ENCODE data around the gene MYO10.

Gene MYO10

DNA sequence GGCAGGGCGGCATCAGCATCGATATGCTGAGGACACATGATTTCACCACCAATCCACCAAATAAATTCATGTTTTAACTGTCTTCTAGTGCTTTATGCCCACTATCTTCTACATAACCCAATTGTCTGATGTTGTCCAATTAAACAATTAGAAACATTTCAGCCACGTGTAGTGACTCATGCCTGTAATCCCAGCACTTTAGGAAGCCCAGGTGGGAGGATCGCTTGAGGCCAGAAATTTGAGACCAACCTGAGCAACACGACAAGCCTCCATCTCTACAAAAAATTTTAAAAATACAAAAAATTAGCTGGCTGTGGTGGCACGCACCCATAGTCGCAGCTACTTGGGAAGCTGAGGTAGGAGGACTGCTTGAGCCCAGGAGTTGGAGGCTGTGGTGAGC lies 128.1 kb downstream of the MYO10 start:
- Histone ChIP-seq H3K27ac (ENCODE audit: low read length) (no peak overlapping the region), H3K9me3 (ENCODE audit: control insufficient read depth in 1 of 2, low read length in 2 of 2) (no peaks in the 10 kb centered on the region), H3K4me1 (ENCODE audit: control insufficient read depth in 1 of 2, insufficient read depth in 2 of 2, low read length in 2 of 2) (no peaks in the 10 kb centered on the region), H3K4me3 (ENCODE audit: low read depth in 1 of 2, low read length in 2 of 2) (no peak overlapping the region), H3K27me3 (ENCODE audit: low read depth, low read length) (no peaks in the 10 kb centered on the region), H3K36me3 (ENCODE audit: control insufficient read depth in 1 of 2, insufficient read depth in 2 of 2, low read length in 2 of 2) (no peaks in the 10 kb centered on the region)

DNA sequence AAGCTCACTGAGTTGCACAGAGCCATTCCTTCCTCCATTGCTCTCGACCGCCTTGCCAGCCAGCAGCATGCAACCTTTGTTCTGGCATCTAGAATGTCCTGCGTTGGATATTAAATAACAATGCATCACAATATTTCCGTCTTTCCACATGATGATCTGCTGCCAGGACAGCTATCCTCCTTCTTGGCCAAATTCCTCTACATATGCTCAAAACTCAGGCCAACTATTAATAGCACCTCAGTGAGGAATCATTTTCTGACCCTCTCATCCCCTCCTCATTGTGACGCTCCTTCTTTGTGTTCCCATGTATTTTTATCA lies 128.6 kb downstream of the MYO10 start:
- no peaks in the 10 kb centered on the region for H3K27me3 ChIP-seq (ENCODE audit: low read depth, low read length)
- no peaks in the 10 kb centered on the region for H3K4me1 ChIP-seq (ENCODE audit: control insufficient read depth in 1 of 2, insufficient read depth in 2 of 2, low read length in 2 of 2)
- no peak overlapping the region for H3K4me3 ChIP-seq (ENCODE audit: low read depth in 1 of 2, low read length in 2 of 2)
- no peaks in the 10 kb centered on the region for H3K9me3 ChIP-seq (ENCODE audit: control insufficient read depth in 1 of 2, low read length in 2 of 2)
- no peak overlapping the region for H3K27ac ChIP-seq (ENCODE audit: low read length)
- no peaks in the 10 kb centered on the region for H3K36me3 ChIP-seq (ENCODE audit: control insufficient read depth in 1 of 2, insufficient read depth in 2 of 2, low read length in 2 of 2)

GRCh38 chr5:16806711-16807546 lies 129.2 kb downstream of the MYO10 start:
- Histone ChIP-seq H3K4me3 (ENCODE audit: low read depth in 1 of 2, low read length in 2 of 2) (no peak overlapping the region), H3K9me3 (ENCODE audit: control insufficient read depth in 1 of 2, low read length in 2 of 2) (no peaks in the 10 kb centered on the region), H3K27me3 (ENCODE audit: low read depth, low read length) (no peaks in the 10 kb centered on the region), H3K36me3 (ENCODE audit: control insufficient read depth in 1 of 2, insufficient read depth in 2 of 2, low read length in 2 of 2) (no peaks in the 10 kb centered on the region), H3K27ac (ENCODE audit: low read length) (no peak overlapping the region), H3K4me1 (ENCODE audit: control insufficient read depth in 1 of 2, insufficient read depth in 2 of 2, low read length in 2 of 2) (no peaks in the 10 kb centered on the region)

DNA sequence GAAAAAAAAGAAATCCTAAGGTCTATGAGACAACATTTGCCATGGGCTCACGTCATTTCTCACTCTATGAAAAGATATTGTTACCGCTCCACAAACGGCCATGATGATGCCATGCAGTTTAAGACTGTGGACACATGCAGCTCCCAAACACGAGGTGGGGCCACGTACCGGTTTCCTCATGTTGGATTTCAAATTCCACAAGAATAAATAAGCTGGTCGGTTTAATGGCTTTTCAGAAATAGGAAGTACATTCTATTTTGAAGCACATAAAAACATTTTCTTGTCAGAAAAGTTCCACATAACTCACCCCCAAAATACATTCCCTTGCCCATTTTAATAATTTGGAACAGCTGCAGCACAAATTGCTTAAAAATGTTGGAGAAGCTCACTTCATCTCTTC lies 130.6 kb downstream of the MYO10 start:
- Histone ChIP-seq H3K27me3 (ENCODE audit: low read depth, low read length) (no peaks in the 10 kb centered on the region), H3K4me3 (ENCODE audit: low read depth in 1 of 2, low read length in 2 of 2) (no peak overlapping the region), H3K9me3 (ENCODE audit: control insufficient read depth in 1 of 2, low read length in 2 of 2) (no peaks in the 10 kb centered on the region), H3K36me3 (ENCODE audit: control insufficient read depth in 1 of 2, insufficient read depth in 2 of 2, low read length in 2 of 2) (no peaks in the 10 kb centered on the region), H3K4me1 (ENCODE audit: control insufficient read depth in 1 of 2, insufficient read depth in 2 of 2, low read length in 2 of 2) (no peaks in the 10 kb centered on the region), H3K27ac (ENCODE audit: low read length) (no peak overlapping the region)

DNA sequence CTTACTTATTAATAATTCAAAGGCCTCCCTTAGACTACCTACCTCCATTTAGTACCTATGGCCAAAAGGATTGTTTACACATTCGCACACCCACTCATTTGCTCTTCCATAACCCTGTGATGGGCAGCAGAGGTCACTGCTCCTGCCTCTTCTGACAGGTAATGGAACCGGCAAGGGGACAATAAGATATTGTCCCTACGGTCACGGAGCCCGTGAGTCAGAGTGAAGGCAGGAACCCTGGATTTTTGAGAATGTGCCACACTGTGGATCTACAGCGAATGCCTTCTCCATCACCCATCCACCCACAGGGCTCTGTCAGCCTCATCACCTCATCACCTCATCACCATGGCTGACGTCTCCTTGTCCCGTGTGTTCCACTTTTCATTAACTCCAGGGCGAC lies 132.3 kb downstream of the MYO10 start:
- no peaks in the 10 kb centered on the region for H3K9me3 ChIP-seq (ENCODE audit: control insufficient read depth in 1 of 2, low read length in 2 of 2)
- no peak overlapping the region for H3K27ac ChIP-seq (ENCODE audit: low read length)
- H3K36me3 ChIP-seq (ENCODE audit: control insufficient read depth in 1 of 2, insufficient read depth in 2 of 2, low read length in 2 of 2) = no peaks in the 10 kb centered on the region
- no peak overlapping the region for H3K4me3 ChIP-seq (ENCODE audit: low read depth in 1 of 2, low read length in 2 of 2)
- H3K27me3 ChIP-seq (ENCODE audit: low read depth, low read length) = no peaks in the 10 kb centered on the region
- H3K4me1 ChIP-seq (ENCODE audit: control insufficient read depth in 1 of 2, insufficient read depth in 2 of 2, low read length in 2 of 2) = no peaks in the 10 kb centered on the region

DNA sequence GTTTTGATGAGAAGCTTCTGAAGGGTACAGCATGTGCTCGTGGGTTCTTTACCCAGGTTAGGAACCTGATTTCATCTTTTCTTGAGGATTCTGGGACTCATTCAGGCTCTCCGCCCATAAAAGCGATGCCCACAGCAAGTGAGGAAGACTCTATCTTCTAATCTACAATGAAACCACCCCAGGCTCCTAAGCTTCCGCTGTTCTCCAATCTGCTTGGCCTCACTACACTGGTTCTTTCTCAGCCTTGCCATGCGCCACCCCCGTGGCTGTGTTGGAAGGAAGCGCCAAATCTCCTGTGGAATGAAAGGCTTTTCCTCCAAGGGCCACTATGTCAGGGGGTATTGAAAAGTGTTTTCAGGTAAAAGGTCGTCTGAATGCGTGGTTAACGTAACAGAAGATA lies 135.6 kb downstream of the MYO10 start:
- no peaks in the 10 kb centered on the region for H3K4me1 ChIP-seq (ENCODE audit: control insufficient read depth in 1 of 2, insufficient read depth in 2 of 2, low read length in 2 of 2)
- no peaks in the 10 kb centered on the region for H3K36me3 ChIP-seq (ENCODE audit: control insufficient read depth in 1 of 2, insufficient read depth in 2 of 2, low read length in 2 of 2)
- no peak overlapping the region for H3K4me3 ChIP-seq (ENCODE audit: low read depth in 1 of 2, low read length in 2 of 2)
- no peak overlapping the region for H3K27ac ChIP-seq (ENCODE audit: low read length)
- H3K27me3 ChIP-seq (ENCODE audit: low read depth, low read length) = no peaks in the 10 kb centered on the region
- H3K9me3 ChIP-seq (ENCODE audit: control insufficient read depth in 1 of 2, low read length in 2 of 2) = no peaks in the 10 kb centered on the region

DNA sequence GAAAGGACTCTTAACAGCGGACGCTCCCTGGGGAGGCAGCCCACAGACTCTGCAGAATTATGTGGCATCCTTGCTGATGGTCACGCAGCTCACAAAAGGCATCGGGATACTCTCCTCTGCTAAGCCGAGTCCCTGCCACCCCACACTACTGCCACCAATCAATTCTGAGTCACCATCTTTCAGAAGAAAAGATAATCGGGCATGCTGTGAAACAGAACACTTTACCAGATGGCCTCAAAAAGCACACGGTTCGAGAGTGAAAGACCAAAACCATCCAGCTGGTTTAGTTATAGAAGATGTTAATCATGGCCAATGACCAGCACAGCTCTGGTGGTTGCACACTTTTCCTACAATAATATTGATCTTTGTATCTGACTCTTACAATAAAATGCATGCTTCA lies 136.3 kb downstream of the MYO10 start:
- Histone ChIP-seq H3K4me1 (ENCODE audit: control insufficient read depth in 1 of 2, insufficient read depth in 2 of 2, low read length in 2 of 2) (no peaks in the 10 kb centered on the region), H3K36me3 (ENCODE audit: control insufficient read depth in 1 of 2, insufficient read depth in 2 of 2, low read length in 2 of 2) (no peaks in the 10 kb centered on the region), H3K9me3 (ENCODE audit: control insufficient read depth in 1 of 2, low read length in 2 of 2) (no peaks in the 10 kb centered on the region), H3K4me3 (ENCODE audit: low read depth in 1 of 2, low read length in 2 of 2) (no peak overlapping the region), H3K27me3 (ENCODE audit: low read depth, low read length) (no peaks in the 10 kb centered on the region), H3K27ac (ENCODE audit: low read length) (no peak overlapping the region)

DNA sequence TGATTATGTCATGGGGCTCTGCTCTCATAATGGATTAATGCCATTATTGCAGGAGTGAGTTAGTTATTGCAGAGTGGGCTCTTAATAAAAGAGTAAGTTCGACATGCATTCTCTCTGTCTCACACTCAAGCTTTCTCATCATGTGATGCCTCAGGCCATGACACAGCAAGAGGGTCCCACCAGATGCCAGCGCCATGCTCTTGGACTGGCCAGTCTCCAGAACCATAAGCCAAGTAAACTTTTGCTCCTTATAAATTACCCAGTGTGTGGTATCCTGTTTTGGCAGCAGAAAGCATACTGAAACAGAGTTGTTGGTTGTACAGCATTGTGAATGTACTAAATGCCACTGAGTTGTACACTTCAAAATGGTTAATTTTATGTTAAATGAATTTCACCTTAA lies 138.1 kb downstream of the MYO10 start:
- H3K4me3 ChIP-seq (ENCODE audit: low read depth in 1 of 2, low read length in 2 of 2) = no peak overlapping the region
- no peak overlapping the region for H3K27ac ChIP-seq (ENCODE audit: low read length)
- no peaks in the 10 kb centered on the region for H3K36me3 ChIP-seq (ENCODE audit: control insufficient read depth in 1 of 2, insufficient read depth in 2 of 2, low read length in 2 of 2)
- no peaks in the 10 kb centered on the region for H3K9me3 ChIP-seq (ENCODE audit: control insufficient read depth in 1 of 2, low read length in 2 of 2)
- no peaks in the 10 kb centered on the region for H3K4me1 ChIP-seq (ENCODE audit: control insufficient read depth in 1 of 2, insufficient read depth in 2 of 2, low read length in 2 of 2)
- H3K27me3 ChIP-seq (ENCODE audit: low read depth, low read length) = no peaks in the 10 kb centered on the region

DNA sequence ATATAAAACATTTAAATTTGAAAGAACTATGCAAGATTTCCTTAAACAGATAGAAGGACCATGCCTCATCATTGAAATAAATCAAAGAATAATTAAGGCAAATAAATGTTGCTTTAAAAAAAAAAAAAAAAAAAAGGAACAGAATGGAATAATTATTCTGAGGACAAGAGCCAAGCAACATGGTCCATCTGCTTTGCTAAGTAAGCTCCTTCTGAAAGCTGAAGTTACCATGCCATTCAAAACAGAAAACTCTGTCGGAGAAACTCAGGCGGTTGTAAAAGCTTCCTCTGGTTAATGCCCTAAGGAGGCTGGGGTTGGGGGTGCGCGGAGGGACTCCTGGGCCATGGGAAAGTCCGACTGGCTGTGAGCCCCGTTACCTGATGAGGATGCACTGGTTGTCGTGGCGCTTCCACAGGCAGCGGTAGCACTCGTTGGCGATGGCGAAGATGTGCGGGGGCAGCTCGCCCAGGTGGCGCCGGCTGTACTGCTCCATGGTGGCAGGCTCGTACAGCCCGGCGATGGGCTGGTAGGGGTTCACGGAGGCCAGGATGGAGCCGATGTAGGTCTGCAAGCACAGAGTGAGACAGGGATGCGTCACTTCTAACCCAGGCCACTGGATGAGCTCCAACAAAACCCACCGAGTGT lies 141.7 kb downstream of the MYO10 start:
- Histone ChIP-seq H3K27me3 (ENCODE audit: low read depth, low read length) (no peaks in the 10 kb centered on the region), H3K9me3 (ENCODE audit: control insufficient read depth in 1 of 2, low read length in 2 of 2) (no peaks in the 10 kb centered on the region), H3K4me3 (ENCODE audit: low read depth in 1 of 2, low read length in 2 of 2) (no peak overlapping the region), H3K36me3 (ENCODE audit: control insufficient read depth in 1 of 2, insufficient read depth in 2 of 2, low read length in 2 of 2) (no peaks in the 10 kb centered on the region), H3K4me1 (ENCODE audit: control insufficient read depth in 1 of 2, insufficient read depth in 2 of 2, low read length in 2 of 2) (no peaks in the 10 kb centered on the region), H3K27ac (ENCODE audit: low read length) (no peak overlapping the region)

GRCh38 chr5:16792598-16793275 lies 143.4 kb downstream of the MYO10 start:
- Histone ChIP-seq H3K27me3 (ENCODE audit: low read depth, low read length) (no peaks in the 10 kb centered on the region), H3K36me3 (ENCODE audit: control insufficient read depth in 1 of 2, insufficient read depth in 2 of 2, low read length in 2 of 2) (no peaks in the 10 kb centered on the region), H3K9me3 (ENCODE audit: control insufficient read depth in 1 of 2, low read length in 2 of 2) (no peaks in the 10 kb centered on the region), H3K4me3 (ENCODE audit: low read depth in 1 of 2, low read length in 2 of 2) (no peak overlapping the region), H3K27ac (ENCODE audit: low read length) (no peak overlapping the region), H3K4me1 (ENCODE audit: control insufficient read depth in 1 of 2, insufficient read depth in 2 of 2, low read length in 2 of 2) (no peaks in the 10 kb centered on the region)

GRCh38 chr5:16791904-16792597 lies 144.0 kb downstream of the MYO10 start:
- no peaks in the 10 kb centered on the region for H3K27me3 ChIP-seq (ENCODE audit: low read depth, low read length)
- no peaks in the 10 kb centered on the region for H3K9me3 ChIP-seq (ENCODE audit: control insufficient read depth in 1 of 2, low read length in 2 of 2)
- no peaks in the 10 kb centered on the region for H3K4me1 ChIP-seq (ENCODE audit: control insufficient read depth in 1 of 2, insufficient read depth in 2 of 2, low read length in 2 of 2)
- H3K36me3 ChIP-seq (ENCODE audit: control insufficient read depth in 1 of 2, insufficient read depth in 2 of 2, low read length in 2 of 2) = no peaks in the 10 kb centered on the region
- no peak overlapping the region for H3K27ac ChIP-seq (ENCODE audit: low read length)
- no peak overlapping the region for H3K4me3 ChIP-seq (ENCODE audit: low read depth in 1 of 2, low read length in 2 of 2)
